Measurements from ENCODE around the gene WASF3. TPM values are rescaled to one million over a fixed set of nuclear protein-coding genes. Genes with fewer than 3 reads are reported as not detected.

The WASF3 gene
- polyA plus RNA-seq, 2 donors: 1.4 to 1.5 TPM

DNA sequence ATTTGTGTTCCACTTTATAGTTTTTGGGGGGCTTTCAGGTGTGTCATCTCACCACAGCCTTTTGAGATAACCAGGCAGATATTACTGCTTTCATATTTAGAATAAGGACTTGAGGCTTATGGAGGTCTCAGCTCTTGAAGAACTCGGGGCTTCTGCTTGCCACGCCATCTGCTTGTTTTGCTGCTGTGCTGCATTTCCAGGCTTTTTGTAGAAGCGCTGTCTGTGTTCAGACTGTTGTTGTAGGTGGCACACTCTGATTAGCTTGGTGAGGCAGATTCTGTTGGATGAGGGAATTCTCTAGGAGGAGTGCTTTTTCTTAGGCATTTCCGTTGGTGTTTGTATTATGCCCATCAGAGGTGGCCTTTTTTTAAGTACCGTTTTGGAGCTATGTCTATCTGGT, 57.2 kb downstream of the WASF3 start:
- no peaks in the 10 kb centered on the region for H3K9me3 ChIP-seq (ENCODE audit: control insufficient read depth in 2 of 2, insufficient read depth in 1 of 2, low read depth in 1 of 2, low read length in 1 of 2)

DNA sequence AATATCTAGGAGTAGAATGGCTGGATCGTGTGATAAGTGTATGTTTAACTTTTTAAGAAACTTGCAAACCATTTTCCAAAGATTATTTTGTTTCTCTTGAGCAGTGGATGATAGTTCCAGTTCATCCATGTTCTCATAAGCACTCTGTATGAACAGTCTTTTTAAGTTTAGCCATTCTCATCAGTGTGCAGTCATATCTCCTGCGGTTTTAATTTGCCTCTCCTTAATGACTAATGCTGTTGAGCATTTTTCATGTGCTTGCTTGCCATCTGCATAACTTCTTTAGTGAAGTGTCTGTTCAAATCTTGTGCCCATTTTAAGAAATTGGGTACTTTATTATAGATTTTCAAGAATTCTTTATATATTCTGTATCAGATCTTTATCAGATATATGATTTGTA, 58.6 kb downstream of the WASF3 start:
- no peaks in the 10 kb centered on the region for H3K36me3 ChIP-seq (ENCODE audit: control insufficient read depth in 2 of 2, insufficient read depth in 2 of 2, low read length in 1 of 2)
- H3K27ac ChIP-seq (ENCODE audit: low read depth in 2 of 2, low read length in 1 of 2): no peak overlapping the region
- 45 to 64% methylated on average over 2 of the region's 2 CpGs for WGBS, 2 donors
- H3K27me3 ChIP-seq (ENCODE audit: control insufficient read depth in 1 of 2, insufficient read depth in 2 of 2, low read length in 2 of 2): no peaks in the 10 kb centered on the region
- H3K4me3 ChIP-seq (ENCODE audit: low read depth in 1 of 2, low read length in 2 of 2): no peak overlapping the region
- no peaks in the 10 kb centered on the region for H3K9me3 ChIP-seq (ENCODE audit: control insufficient read depth in 2 of 2, insufficient read depth in 1 of 2, low read depth in 1 of 2, low read length in 1 of 2)
- no peaks in the 10 kb centered on the region for H3K4me1 ChIP-seq (ENCODE audit: control insufficient read depth in 2 of 2, insufficient read depth in 2 of 2, low read length in 1 of 2)

More for the DNA sequence above, 57.2 kb downstream of the WASF3 start:
- Histone ChIP-seq H3K27ac (ENCODE audit: low read depth in 2 of 2, low read length in 1 of 2) (no peak overlapping the region), H3K27me3 (ENCODE audit: control insufficient read depth in 1 of 2, insufficient read depth in 2 of 2, low read length in 2 of 2) (no peaks in the 10 kb centered on the region), H3K4me3 (ENCODE audit: low read depth in 1 of 2, low read length in 2 of 2) (no peak overlapping the region), H3K36me3 (ENCODE audit: control insufficient read depth in 2 of 2, insufficient read depth in 2 of 2, low read length in 1 of 2) (no peaks in the 10 kb centered on the region), H3K4me1 (ENCODE audit: control insufficient read depth in 2 of 2, insufficient read depth in 2 of 2, low read length in 1 of 2) (no peaks in the 10 kb centered on the region)
- 76 to 77% methylated on average over 5 of the region's 5 CpGs for WGBS, 2 donors

DNA sequence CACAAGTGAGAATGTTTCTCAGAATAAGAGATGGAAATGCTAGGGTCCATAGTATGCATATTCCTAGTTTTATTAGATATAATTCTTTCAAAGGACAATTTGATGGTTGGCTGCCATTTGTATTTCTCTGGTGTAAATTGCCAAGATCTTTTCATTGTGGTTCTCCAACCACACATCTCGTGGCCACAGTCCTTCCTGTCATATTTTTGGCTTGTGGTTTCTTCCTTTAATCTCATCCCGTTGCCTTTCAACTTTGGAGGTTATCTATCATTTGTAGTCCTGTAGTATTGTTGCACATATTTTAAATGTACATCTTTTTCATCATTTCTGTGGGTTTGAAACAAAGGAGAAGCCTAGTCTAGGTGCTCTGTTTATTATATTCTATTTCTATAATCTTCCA, 61.2 kb downstream of the WASF3 start:
- Histone ChIP-seq H3K4me3 (ENCODE audit: low read depth in 1 of 2, low read length in 2 of 2) (no peak overlapping the region), H3K27me3 (ENCODE audit: control insufficient read depth in 1 of 2, insufficient read depth in 2 of 2, low read length in 2 of 2) (no peaks in the 10 kb centered on the region), H3K27ac (ENCODE audit: low read depth in 2 of 2, low read length in 1 of 2) (no peak overlapping the region), H3K9me3 (ENCODE audit: control insufficient read depth in 2 of 2, insufficient read depth in 1 of 2, low read depth in 1 of 2, low read length in 1 of 2) (peaks cover 0 to 2% of the 10 kb centered on the region in 2 donors), H3K4me1 (ENCODE audit: control insufficient read depth in 2 of 2, insufficient read depth in 2 of 2, low read length in 1 of 2) (no peaks in the 10 kb centered on the region), H3K36me3 (ENCODE audit: control insufficient read depth in 2 of 2, insufficient read depth in 2 of 2, low read length in 1 of 2) (no peaks in the 10 kb centered on the region)
- 53 to 59% methylated on average over 2 of the region's 2 CpGs for WGBS, 2 donors

DNA sequence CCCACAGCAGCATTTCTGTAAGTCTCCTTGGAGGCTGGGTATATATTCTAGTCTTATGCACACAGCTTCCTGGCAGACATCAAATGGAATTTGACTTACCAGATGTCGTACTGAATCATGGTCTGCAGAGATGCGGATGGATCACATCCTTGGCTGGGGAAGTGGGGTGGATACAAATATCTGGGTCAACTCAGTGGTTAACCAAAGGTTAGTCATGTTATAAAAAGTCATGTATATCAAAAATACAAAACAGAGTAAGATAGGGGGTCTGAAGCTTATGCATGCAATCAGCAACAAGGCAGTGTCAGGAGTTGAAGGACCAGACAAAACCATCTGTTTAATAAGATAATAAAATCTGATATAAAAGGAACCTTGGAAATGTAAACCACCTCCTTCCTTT, 61.9 kb downstream of the WASF3 start:
- H3K27me3 ChIP-seq (ENCODE audit: control insufficient read depth in 1 of 2, insufficient read depth in 2 of 2, low read length in 2 of 2): no peaks in the 10 kb centered on the region
- H3K4me3 ChIP-seq (ENCODE audit: low read depth in 1 of 2, low read length in 2 of 2): no peak overlapping the region
- H3K4me1 ChIP-seq (ENCODE audit: control insufficient read depth in 2 of 2, insufficient read depth in 2 of 2, low read length in 1 of 2): no peaks in the 10 kb centered on the region
- H3K27ac ChIP-seq (ENCODE audit: low read depth in 2 of 2, low read length in 1 of 2): no peak overlapping the region
- H3K9me3 ChIP-seq (ENCODE audit: control insufficient read depth in 2 of 2, insufficient read depth in 1 of 2, low read depth in 1 of 2, low read length in 1 of 2): peaks cover 0 to 2% of the 10 kb centered on the region in 2 donors
- 79 to 83% methylated on average over 2 of the region's 2 CpGs for WGBS, 2 donors
- H3K36me3 ChIP-seq (ENCODE audit: control insufficient read depth in 2 of 2, insufficient read depth in 2 of 2, low read length in 1 of 2): no peaks in the 10 kb centered on the region

DNA sequence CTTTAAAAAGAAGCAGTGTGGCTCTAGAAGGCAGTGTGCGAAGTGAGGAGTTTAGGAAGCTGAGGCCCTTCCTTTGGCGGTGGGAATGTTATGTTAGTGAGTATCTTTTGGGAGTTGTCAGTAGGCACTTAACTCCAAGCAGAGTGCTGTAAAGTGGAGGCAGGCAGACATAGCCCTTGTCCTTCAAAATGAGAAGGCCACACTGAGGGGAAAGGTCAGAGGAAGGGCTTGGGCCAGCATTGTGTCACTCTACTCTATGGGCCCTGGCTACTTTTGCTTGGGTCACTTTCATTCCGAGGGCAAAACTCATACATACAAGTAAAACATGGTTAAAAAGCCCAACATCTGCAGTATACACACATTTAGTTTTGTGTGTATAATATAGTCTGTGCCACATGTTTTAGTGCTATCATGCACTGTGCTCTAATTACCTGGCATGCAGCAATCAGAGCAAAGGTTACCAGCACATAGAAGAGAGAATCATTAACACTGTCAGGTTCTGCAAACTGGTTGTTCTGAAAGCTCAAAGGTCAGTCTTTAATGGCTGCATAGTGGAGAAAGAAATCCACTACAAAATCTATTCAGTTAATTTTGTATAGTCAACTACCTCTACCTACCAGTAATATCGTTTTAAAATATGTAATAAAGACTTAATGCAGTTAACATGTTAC, 64.4 kb downstream of the WASF3 start:
- no peaks in the 10 kb centered on the region for H3K36me3 ChIP-seq (ENCODE audit: control insufficient read depth in 2 of 2, insufficient read depth in 2 of 2, low read length in 1 of 2)
- H3K4me3 ChIP-seq (ENCODE audit: low read depth in 1 of 2, low read length in 2 of 2): no peak overlapping the region
- no peak overlapping the region for H3K27ac ChIP-seq (ENCODE audit: low read depth in 2 of 2, low read length in 1 of 2)
- peaks cover 2% of the 10 kb centered on the region in 2 donors for H3K9me3 ChIP-seq (ENCODE audit: control insufficient read depth in 2 of 2, insufficient read depth in 1 of 2, low read depth in 1 of 2, low read length in 1 of 2)
- 84 to 89% methylated on average over 4 of the region's 4 CpGs for WGBS, 2 donors
- H3K27me3 ChIP-seq (ENCODE audit: control insufficient read depth in 1 of 2, insufficient read depth in 2 of 2, low read length in 2 of 2): no peaks in the 10 kb centered on the region
- no peaks in the 10 kb centered on the region for H3K4me1 ChIP-seq (ENCODE audit: control insufficient read depth in 2 of 2, insufficient read depth in 2 of 2, low read length in 1 of 2)

DNA sequence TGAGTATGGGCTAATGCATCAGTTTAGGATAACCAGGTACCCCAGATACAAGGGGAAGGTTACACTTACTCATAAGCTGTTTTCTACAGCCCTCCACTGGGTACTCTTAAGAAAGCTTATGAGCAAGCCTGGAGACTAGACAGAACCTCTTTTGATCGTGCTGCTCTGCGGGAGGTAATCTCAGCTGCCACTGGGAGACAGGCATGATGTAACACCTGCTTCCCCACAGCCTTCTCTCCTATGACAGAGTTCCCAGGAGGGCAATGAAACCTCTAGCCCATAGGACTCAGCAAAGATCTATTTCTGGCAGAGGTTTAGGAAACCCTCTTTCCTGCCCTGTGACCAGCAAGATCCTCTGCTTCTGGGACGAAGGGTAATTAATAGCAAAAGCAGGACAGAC, 65.6 kb downstream of the WASF3 start:
- no peak overlapping the region for H3K27ac ChIP-seq (ENCODE audit: low read depth in 2 of 2, low read length in 1 of 2)
- WGBS, 2 donors: 73 to 89% methylated on average over 3 of the region's 3 CpGs
- no peaks in the 10 kb centered on the region for H3K27me3 ChIP-seq (ENCODE audit: control insufficient read depth in 1 of 2, insufficient read depth in 2 of 2, low read length in 2 of 2)
- peaks cover 2% of the 10 kb centered on the region in 2 donors for H3K9me3 ChIP-seq (ENCODE audit: control insufficient read depth in 2 of 2, insufficient read depth in 1 of 2, low read depth in 1 of 2, low read length in 1 of 2)
- H3K36me3 ChIP-seq (ENCODE audit: control insufficient read depth in 2 of 2, insufficient read depth in 2 of 2, low read length in 1 of 2): no peaks in the 10 kb centered on the region
- no peaks in the 10 kb centered on the region for H3K4me1 ChIP-seq (ENCODE audit: control insufficient read depth in 2 of 2, insufficient read depth in 2 of 2, low read length in 1 of 2)
- H3K4me3 ChIP-seq (ENCODE audit: low read depth in 1 of 2, low read length in 2 of 2): no peak overlapping the region

DNA sequence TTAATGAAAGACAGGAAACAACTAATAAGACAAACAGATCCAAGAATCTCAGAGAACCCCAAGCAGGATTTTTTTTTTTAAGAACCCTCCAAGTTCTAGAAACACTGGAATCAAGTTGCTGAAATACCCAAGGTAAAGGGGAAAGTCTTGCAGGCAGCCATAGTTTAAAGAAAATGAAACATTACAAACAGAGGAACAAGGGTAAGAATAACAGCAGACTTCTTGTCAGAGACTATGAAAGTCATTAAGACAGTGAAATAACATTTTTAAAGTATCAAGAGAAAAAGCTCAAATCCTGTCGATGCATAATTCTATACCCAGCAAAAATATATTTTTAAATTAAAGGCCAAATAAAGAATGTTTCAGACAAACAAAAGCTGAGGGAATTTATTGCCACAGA, 67.1 kb downstream of the WASF3 start:
- Histone ChIP-seq H3K36me3 (ENCODE audit: control insufficient read depth in 2 of 2, insufficient read depth in 2 of 2, low read length in 1 of 2) (no peaks in the 10 kb centered on the region), H3K4me3 (ENCODE audit: low read depth in 1 of 2, low read length in 2 of 2) (no peak overlapping the region)
- WGBS, 2 donors: 93 to 100% methylated on average over 1 of the region's 1 CpG

DNA sequence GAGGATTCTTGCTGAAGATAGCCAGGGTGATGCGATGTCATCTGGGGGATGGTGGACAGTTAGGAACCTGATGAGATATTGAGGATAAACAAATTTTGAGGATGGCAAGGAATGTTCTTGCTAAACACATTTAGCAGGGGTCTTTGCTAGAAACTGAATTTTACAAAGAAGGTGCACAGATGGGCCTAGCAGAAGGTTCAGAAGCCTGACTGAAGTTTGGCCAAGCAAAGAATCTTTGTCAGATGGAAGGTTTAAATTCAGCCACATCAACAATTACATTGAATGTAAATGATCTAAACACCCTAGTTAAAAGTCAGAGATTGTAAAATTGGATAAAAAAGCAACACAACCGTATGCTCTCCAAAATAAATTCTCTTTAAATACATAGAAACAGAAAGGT, 68.8 kb downstream of the WASF3 start:
- H3K36me3 ChIP-seq (ENCODE audit: control insufficient read depth in 2 of 2, insufficient read depth in 2 of 2, low read length in 1 of 2): no peaks in the 10 kb centered on the region
- 93 to 95% methylated on average over 2 of the region's 2 CpGs for WGBS, 2 donors
- no peak overlapping the region for H3K27ac ChIP-seq (ENCODE audit: low read depth in 2 of 2, low read length in 1 of 2)
- H3K27me3 ChIP-seq (ENCODE audit: control insufficient read depth in 1 of 2, insufficient read depth in 2 of 2, low read length in 2 of 2): no peaks in the 10 kb centered on the region
- H3K4me1 ChIP-seq (ENCODE audit: control insufficient read depth in 2 of 2, insufficient read depth in 2 of 2, low read length in 1 of 2): no peaks in the 10 kb centered on the region
- H3K9me3 ChIP-seq (ENCODE audit: control insufficient read depth in 2 of 2, insufficient read depth in 1 of 2, low read depth in 1 of 2, low read length in 1 of 2): peaks cover 2% of the 10 kb centered on the region in 2 donors
- no peak overlapping the region for H3K4me3 ChIP-seq (ENCODE audit: low read depth in 1 of 2, low read length in 2 of 2)

More for the DNA sequence above, 67.1 kb downstream of the WASF3 start:
- Histone ChIP-seq H3K9me3 (ENCODE audit: control insufficient read depth in 2 of 2, insufficient read depth in 1 of 2, low read depth in 1 of 2, low read length in 1 of 2) (peaks cover 2% of the 10 kb centered on the region in 2 donors), H3K27me3 (ENCODE audit: control insufficient read depth in 1 of 2, insufficient read depth in 2 of 2, low read length in 2 of 2) (no peaks in the 10 kb centered on the region), H3K4me1 (ENCODE audit: control insufficient read depth in 2 of 2, insufficient read depth in 2 of 2, low read length in 1 of 2) (no peaks in the 10 kb centered on the region), H3K27ac (ENCODE audit: low read depth in 2 of 2, low read length in 1 of 2) (no peak overlapping the region)

DNA sequence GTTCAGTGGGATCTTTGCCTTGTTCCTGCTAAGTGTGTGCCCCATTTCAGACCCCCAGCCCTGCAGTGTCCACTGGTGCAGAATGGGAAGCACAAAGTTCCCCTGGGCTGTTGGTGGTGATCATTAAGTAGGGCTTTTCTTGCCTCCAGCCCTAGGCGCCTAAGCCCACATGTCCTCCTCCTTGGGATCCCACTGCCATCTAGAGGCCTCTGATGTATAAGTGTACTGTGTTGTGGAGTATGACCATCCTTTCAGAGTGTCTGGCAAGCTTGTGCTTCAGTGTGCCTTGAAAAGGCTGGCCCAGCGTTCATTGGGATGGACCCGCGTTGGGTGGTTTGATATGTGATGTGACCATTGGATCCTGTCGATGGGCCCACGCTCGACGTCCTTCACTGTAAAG, 71.2 kb downstream of the WASF3 start:
- Histone ChIP-seq H3K9me3 (ENCODE audit: control insufficient read depth in 2 of 2, insufficient read depth in 1 of 2, low read depth in 1 of 2, low read length in 1 of 2) (peaks cover 0 to 2% of the 10 kb centered on the region in 2 donors), H3K27ac (ENCODE audit: low read depth in 2 of 2, low read length in 1 of 2) (no peak overlapping the region), H3K36me3 (ENCODE audit: control insufficient read depth in 2 of 2, insufficient read depth in 2 of 2, low read length in 1 of 2) (no peaks in the 10 kb centered on the region), H3K4me1 (ENCODE audit: control insufficient read depth in 2 of 2, insufficient read depth in 2 of 2, low read length in 1 of 2) (no peaks in the 10 kb centered on the region), H3K27me3 (ENCODE audit: control insufficient read depth in 1 of 2, insufficient read depth in 2 of 2, low read length in 2 of 2) (no peaks in the 10 kb centered on the region), H3K4me3 (ENCODE audit: low read depth in 1 of 2, low read length in 2 of 2) (no peak overlapping the region)
- 97% methylated on average over 8 of the region's 8 CpGs for WGBS, 2 donors

DNA sequence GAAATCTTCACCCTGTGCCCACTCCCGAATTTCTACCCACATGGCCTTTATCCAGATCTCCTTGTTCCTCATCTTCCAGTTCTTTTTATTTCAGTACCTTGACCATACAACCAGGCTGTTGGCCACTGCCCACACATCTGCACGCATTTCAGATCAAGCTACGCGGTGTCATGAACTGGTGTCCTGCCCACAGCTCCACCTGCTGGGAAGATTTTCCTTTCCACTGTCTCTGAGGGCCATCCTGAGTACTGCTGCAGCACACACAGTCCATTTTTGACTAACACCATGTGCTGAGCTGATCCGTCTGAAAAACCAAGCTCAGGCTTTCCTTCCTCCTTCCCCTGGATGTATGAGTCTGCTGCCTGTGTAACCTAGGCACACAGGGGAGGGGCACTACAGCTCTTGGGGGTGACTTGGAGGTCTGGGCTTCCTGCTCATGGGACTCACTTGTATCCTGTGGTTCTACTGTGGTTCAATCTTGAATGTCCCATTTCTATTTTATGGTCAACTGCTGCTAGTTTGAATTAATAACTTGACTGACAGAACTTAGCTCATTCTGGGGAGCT, 71.9 kb downstream of the WASF3 start:
- H3K36me3 ChIP-seq (ENCODE audit: control insufficient read depth in 2 of 2, insufficient read depth in 2 of 2, low read length in 1 of 2): no peaks in the 10 kb centered on the region
- 83 to 85% methylated on average over 5 of the region's 5 CpGs for WGBS, 2 donors
- no peaks in the 10 kb centered on the region for H3K4me1 ChIP-seq (ENCODE audit: control insufficient read depth in 2 of 2, insufficient read depth in 2 of 2, low read length in 1 of 2)
- no peak overlapping the region for H3K4me3 ChIP-seq (ENCODE audit: low read depth in 1 of 2, low read length in 2 of 2)
- H3K27me3 ChIP-seq (ENCODE audit: control insufficient read depth in 1 of 2, insufficient read depth in 2 of 2, low read length in 2 of 2): no peaks in the 10 kb centered on the region
- H3K9me3 ChIP-seq (ENCODE audit: control insufficient read depth in 2 of 2, insufficient read depth in 1 of 2, low read depth in 1 of 2, low read length in 1 of 2): peaks cover 0 to 2% of the 10 kb centered on the region in 2 donors
- H3K27ac ChIP-seq (ENCODE audit: low read depth in 2 of 2, low read length in 1 of 2): no peak overlapping the region

All from esophagus (tissue), 2 donors.